Measurements from ENCODE around the gene HOXB7. TPM values are rescaled to one million over a fixed set of nuclear protein-coding genes. Genes with fewer than 3 reads are reported as not detected.

HOXB7 gene
- total RNA-seq: 0.30 TPM
- long read RNA-seq: 0 reads

GRCh38 chr17:48610282-48611211, at the start of gene HOXB7:
Gene HOXB7, minus strand, starts transcription at chr17:48611017. Its CDS starts 99 bp downstream, at chr17:48610918.
- DNase-seq (peak; percentile 75), ATAC-seq (peak; percentile 42)
- intact Hi-C loops (cut with micrococcal nuclease): no loop called here

GRCh38 chr17:48655913-48656312, 45.1 kb upstream of the HOXB7 start:
- DNase-seq (no peak), ATAC-seq (no peak)
- intact Hi-C loops (cut with micrococcal nuclease): no loop called here

DNA sequence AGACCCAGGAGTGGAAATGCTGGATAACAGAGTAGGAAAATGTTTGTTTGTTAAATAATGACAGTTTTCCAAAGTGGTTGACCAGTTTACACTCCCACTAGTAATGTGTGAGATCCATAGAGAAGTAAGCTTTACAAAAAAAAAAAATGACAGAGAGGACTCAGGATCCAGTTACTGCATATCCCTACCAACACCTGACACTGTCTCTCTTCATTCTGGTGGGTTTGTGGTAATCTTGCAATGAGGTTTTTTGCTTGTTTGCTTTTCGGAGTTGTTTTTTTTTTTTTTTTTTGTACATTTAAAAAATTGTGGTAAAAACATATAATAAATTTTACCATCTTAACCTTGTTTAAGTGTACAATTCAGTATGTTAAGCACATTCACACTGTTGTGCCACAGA, 38.9 kb upstream of the HOXB7 start:
- ATAC-seq (no peak), DNase-seq (no peak)
- intact Hi-C loops (cut with micrococcal nuclease): no loop called here

DNA sequence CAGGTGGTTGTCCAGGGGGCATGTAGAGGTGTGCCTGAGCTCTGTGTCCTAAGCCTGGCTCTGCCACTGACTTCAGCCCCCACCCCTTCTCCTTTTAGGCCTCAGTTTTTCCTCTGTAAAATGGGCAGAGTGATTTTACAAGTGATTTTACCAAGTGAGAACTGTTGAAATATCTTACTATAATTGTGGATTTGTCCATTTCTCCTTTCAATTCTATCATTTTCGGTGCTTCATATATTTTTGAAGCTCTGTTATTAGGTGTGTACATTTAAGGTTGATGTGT, 37.1 kb upstream of the HOXB7 start:
- DNase-seq (no peak), ATAC-seq (no peak)
- intact Hi-C loops (cut with micrococcal nuclease): no loop called here

- ATAC-seq: no peak
- no peak for DNase-seq
- intact Hi-C loops (cut with micrococcal nuclease): no loop called here
These were observed 36.5 kb upstream of the HOXB7 start for GRCh38 chr17:48647103-48647962.

DNA sequence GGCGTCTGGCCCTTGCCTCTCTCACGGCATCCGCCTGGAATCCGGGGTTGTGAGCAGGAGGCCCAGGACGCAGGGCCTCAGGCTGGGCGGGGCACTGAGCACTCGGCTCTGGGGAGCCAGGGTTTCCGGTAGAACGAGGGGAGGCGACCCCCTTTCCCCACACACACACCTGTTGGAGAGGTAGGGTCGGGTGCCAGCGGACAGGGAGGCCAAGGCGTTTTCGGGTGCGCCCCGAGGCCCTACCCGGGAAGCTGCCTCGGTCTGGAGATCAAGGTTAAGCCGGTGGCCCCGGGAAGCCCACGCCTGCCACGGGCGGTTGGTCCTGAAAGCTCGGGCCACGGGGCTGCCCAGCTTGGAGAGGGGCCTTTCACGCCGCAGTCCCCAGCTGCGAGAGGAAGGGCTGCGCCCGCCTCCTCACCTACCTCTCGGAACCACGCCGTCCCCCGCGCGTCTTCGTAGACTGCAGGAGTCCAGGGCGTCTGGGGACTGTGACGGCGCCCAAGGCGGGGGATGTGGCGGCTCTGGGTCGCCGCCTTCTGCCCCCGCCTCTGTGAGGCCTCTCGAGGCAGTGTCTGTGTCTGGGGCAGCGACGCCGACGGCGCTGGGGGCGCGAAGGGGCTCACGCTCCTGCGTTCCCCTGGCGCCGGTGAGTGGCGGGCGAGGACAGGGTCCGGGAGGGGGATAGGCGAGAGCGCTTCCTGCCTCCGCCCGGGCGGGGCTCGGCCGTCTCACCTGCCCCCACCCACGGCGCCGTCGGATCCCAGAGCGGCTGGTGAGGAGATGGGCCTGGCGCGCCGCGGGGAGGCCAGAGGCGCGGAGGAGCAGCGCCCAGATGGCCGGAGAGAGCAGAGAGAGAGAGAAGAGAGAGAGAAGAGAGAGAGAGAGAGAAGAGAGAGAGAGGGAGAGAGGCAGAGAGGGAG, 35.6 kb upstream of the HOXB7 start:
- intact Hi-C loops (cut with micrococcal nuclease): no loop called here
- DNase-seq: no peak
- no peak for ATAC-seq

DNA sequence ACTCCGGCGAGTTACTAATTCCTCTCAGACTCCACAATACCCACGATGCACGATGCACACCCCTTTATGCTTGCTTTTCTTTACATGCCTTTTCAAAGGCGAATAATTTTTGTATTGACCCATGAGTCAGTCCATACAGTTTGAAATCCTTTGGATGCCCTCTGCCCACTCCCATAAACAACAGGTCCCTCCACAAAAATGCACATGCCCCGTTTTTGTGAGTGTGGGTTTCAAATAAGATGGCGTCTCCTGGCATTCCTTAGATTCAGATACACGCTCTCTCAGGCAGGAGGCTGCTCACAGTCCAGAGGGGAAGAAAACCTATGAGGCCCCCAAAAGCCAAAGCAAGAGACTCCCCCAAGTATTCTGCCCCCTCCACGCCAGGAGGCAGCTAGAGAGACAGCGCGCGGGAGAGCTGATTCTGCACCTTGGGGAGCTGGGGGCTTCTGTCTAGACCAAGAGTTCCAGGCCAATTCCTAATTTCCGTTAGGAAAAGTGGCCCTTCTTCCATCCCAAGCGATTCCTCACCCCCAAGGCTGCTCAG, 34.9 kb upstream of the HOXB7 start:
- ATAC-seq (no peak), DNase-seq (no peak)
- intact Hi-C loops (cut with micrococcal nuclease): no loop called here

- intact Hi-C loops (cut with micrococcal nuclease): no loop called here
- DNase-seq: no peak
- ATAC-seq: no peak
These were observed 34.2 kb upstream of the HOXB7 start for GRCh38 chr17:48644910-48645557.

GRCh38 chr17:48644159-48644558, 33.3 kb upstream of the HOXB7 start:
- ATAC-seq (no peak), DNase-seq (no peak)
- intact Hi-C loops (cut with micrococcal nuclease): no loop called here

GRCh38 chr17:48643697-48644012, 32.8 kb upstream of the HOXB7 start:
- intact Hi-C loops (cut with micrococcal nuclease): no loop called here
- ATAC-seq (no peak), DNase-seq (no peak)

GRCh38 chr17:48642843-48643696, 32.3 kb upstream of the HOXB7 start:
- intact Hi-C loops (cut with micrococcal nuclease): no loop called here
- no peak for DNase-seq
- no peak for ATAC-seq

- no peak for ATAC-seq
- no peak for DNase-seq
- intact Hi-C loops (cut with micrococcal nuclease): no loop called here
These were observed 31.4 kb upstream of the HOXB7 start for GRCh38 chr17:48642059-48642842.

GRCh38 chr17:48641541-48642058, 30.8 kb upstream of the HOXB7 start:
- DNase-seq: no peak
- intact Hi-C loops (cut with micrococcal nuclease): no loop called here
- ATAC-seq: no peak

GRCh38 chr17:48640858-48641180, 30.0 kb upstream of the HOXB7 start:
- DNase-seq (no peak), ATAC-seq (no peak)
- intact Hi-C loops (cut with micrococcal nuclease): no loop called here

GRCh38 chr17:48639982-48640857, 29.4 kb upstream of the HOXB7 start:
- DNase-seq (no peak), ATAC-seq (no peak)
- intact Hi-C loops (cut with micrococcal nuclease): no loop called here

GRCh38 chr17:48639136-48639535, 28.3 kb upstream of the HOXB7 start:
- ATAC-seq (no peak), DNase-seq (no peak)
- intact Hi-C loops (cut with micrococcal nuclease): no loop called here
